Natural killer cell (primary cell): Measurements from ENCODE around the gene LRIT2. TPM values are rescaled to one million over a fixed set of nuclear protein-coding genes. Genes with fewer than 3 reads are reported as not detected.

Experiments
- ATAC-seq, 3 donors: fragments of 150-1000 bp in 2 of 3; fragments of 200-7000 bp in 1 of 3; cut with Tn5 transposase; 1 replicate in 1 of 3; 2 replicates in 2 of 3; pipeline ENCODE4 v1.10.0; 2021; ENCODE audit warnings: mild to moderate bottlenecking in 2 of 3, moderate library complexity in 2 of 3
- DNase-seq, 2 donors: peaks; one replicate each; pipeline versions ENCODE4 v3.0.0 to v3.0.0-alpha.2; 2013 to 2021; ENCODE audit warnings: mixed read lengths in 1 of 2
- H3K27ac ChIP-seq: one replicate; pipeline ENCODE4 v1.5.1; 2013; ENCODE audit warnings: mild to moderate bottlenecking, low read length
- H3K27me3 ChIP-seq: one replicate; pipeline ENCODE4 v1.6.1; 2013; ENCODE audit warnings: low read length; ENCODE audit not compliant: control insufficient read depth, insufficient read depth
- H3K36me3 ChIP-seq: one replicate; pipeline ENCODE4 v1.6.1; 2013; ENCODE audit warnings: low read length; ENCODE audit not compliant: control insufficient read depth, insufficient read depth
- H3K4me1 ChIP-seq: one replicate; pipeline ENCODE4 v1.6.1; 2013; ENCODE audit warnings: low read length; ENCODE audit not compliant: control insufficient read depth, insufficient read depth
- H3K4me3 ChIP-seq: one replicate; pipeline ENCODE4 v1.5.1; 2013; ENCODE audit warnings: low read length
- H3K9me3 ChIP-seq: one replicate; pipeline ENCODE4 v1.6.1; 2013; ENCODE audit warnings: low read length; ENCODE audit not compliant: control insufficient read depth, insufficient read depth
- H3K27ac Mint-ChIP-seq, 2 donors: one replicate each; pipeline ENCODE4 v1.8.0; 2022; ENCODE audit warnings: mild to moderate bottlenecking in 2 of 2, mixed read lengths in 2 of 2, moderate library complexity in 1 of 2
- H3K27me3 Mint-ChIP-seq, 2 donors: one replicate each; pipeline ENCODE4 v1.8.0; 2022; ENCODE audit warnings: low read depth in 2 of 2, mixed read lengths in 2 of 2
- H3K36me3 Mint-ChIP-seq: one replicate; pipeline ENCODE4 v1.8.0; 2022; ENCODE audit warnings: mixed read lengths
- H3K4me1 Mint-ChIP-seq, 2 donors: one replicate each; pipeline ENCODE4 v1.8.0; 2022; ENCODE audit warnings: mixed read lengths in 2 of 2
- H3K4me3 Mint-ChIP-seq: one replicate; pipeline ENCODE4 v1.8.0; 2022; ENCODE audit warnings: mild to moderate bottlenecking, moderate library complexity, mixed read lengths
- H3K9me3 Mint-ChIP-seq, 2 donors: one replicate each; pipeline ENCODE4 v1.8.0; 2022; ENCODE audit warnings: mixed read lengths in 2 of 2
- WGBS: methylation state at CpG from one replicate; pipeline ENCODE4 v1.1.7; 2013; ENCODE audit warnings: missing lambda C conversion rate; ENCODE audit not compliant: insufficient coverage; 5-methylcytosine and 5-hydroxymethylcytosine counted together
- intact Hi-C: fragments of 100-400 bp; cut with micrococcal nuclease; formaldehyde crosslinking; loops from one replicate; pipeline ENCODE4 v1.14.2; 2022
- total RNA-seq, 4 donors: library from RNA; stranded (reverse); fragments of 120-200 nt in 1 of 4; gene quantifications; one replicate each; pipeline versions ENCODE4 v1.2.3 to v1.2.4, GENCODE V29; 2013 to 2022
- TF ChIP-seq, protein P1 (sequence below): fragments of 200-600 bp; IDR thresholded peaks from one replicate; pipeline ENCODE4 v1.8.0; 2022; ENCODE audit warnings: antibody characterized with exemption

Gene LRIT2
- total RNA-seq, 3 donors from 2014 or later (not counting 1 experiment from before 2014, with no cell fraction given) = not detected

DNA sequence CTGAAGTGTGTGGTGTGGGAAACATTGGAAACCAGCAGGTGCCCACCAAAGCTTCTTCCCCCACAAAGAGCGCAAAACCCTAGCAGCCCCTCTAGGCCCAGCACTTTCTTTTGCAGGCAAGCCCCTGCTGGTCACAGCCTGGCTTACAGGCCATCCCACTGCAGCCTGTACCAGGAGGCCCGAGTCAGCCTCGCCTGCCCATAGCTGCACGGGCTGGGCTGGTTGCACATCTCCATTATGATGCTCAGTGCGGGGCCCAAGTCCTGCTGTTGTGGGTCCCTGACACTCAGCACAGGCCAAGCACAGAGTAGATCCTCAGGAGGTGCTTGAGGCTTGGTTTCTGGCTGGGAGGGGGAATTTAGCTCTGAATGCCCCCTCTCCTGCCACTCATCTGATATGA is 23.0 kb downstream of the LRIT2 start:
- ATAC-seq = no peak
- peaks cover 0 to 12% of the 10 kb centered on the region in 2 donors for H3K4me1 Mint-ChIP-seq
- H3K27ac Mint-ChIP-seq = no peak overlapping the region

DNA sequence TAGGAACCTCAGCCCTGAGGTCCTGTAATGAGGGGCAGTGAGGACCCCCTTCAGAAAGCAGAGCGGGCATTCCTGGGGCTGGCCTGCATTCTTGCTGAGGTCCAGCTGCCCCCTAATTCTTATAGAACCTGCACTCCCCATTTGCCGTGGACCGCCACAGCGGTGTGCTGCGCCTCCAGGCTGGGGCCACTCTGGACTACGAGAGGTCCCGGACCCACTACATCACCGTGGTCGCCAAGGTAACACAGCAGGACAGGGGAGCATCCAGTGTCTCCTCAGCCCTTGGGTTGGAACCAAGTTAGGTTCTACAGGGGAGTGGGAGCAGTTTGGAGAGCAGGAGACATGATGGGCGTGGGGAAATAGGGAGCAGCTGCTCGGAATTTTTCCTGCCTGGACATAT is 23.7 kb downstream of the LRIT2 start:
- no peak overlapping the region for H3K4me3 Mint-ChIP-seq
- Histone ChIP-seq H3K4me1 (no peaks in the 10 kb centered on the region), H3K27ac (no peak overlapping the region), H3K4me3 (no peak overlapping the region), H3K27me3 (no peaks in the 10 kb centered on the region), H3K36me3 (no peaks in the 10 kb centered on the region), H3K9me3 (no peaks in the 10 kb centered on the region)
- 94% methylated on average over 11 of the region's 11 CpGs for WGBS
- DNase-seq = no peak
- ATAC-seq = no peak
- intact Hi-C loops = no loop called here
- no peaks in the 10 kb centered on the region for H3K36me3 Mint-ChIP-seq
- peaks cover 0 to 12% of the 10 kb centered on the region in 2 donors for H3K4me1 Mint-ChIP-seq
- no peaks in the 10 kb centered on the region for H3K27me3 Mint-ChIP-seq
- H3K9me3 Mint-ChIP-seq = no peaks in the 10 kb centered on the region
- TF ChIP-seq, protein P1, sequence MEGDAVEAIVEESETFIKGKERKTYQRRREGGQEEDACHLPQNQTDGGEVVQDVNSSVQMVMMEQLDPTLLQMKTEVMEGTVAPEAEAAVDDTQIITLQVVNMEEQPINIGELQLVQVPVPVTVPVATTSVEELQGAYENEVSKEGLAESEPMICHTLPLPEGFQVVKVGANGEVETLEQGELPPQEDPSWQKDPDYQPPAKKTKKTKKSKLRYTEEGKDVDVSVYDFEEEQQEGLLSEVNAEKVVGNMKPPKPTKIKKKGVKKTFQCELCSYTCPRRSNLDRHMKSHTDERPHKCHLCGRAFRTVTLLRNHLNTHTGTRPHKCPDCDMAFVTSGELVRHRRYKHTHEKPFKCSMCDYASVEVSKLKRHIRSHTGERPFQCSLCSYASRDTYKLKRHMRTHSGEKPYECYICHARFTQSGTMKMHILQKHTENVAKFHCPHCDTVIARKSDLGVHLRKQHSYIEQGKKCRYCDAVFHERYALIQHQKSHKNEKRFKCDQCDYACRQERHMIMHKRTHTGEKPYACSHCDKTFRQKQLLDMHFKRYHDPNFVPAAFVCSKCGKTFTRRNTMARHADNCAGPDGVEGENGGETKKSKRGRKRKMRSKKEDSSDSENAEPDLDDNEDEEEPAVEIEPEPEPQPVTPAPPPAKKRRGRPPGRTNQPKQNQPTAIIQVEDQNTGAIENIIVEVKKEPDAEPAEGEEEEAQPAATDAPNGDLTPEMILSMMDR = no peak
- no peak overlapping the region for H3K27ac Mint-ChIP-seq

More for the DNA sequence above, 23.0 kb downstream of the LRIT2 start:
- Mint-ChIP-seq H3K36me3 (no peaks in the 10 kb centered on the region), H3K4me3 (no peak overlapping the region), H3K9me3 (no peaks in the 10 kb centered on the region), H3K27me3 (no peaks in the 10 kb centered on the region)
- no peak overlapping the region for H3K27ac ChIP-seq
- DNase-seq = no peak
- H3K4me1 ChIP-seq = no peaks in the 10 kb centered on the region
- H3K4me3 ChIP-seq = no peak overlapping the region
- H3K36me3 ChIP-seq = no peaks in the 10 kb centered on the region
- TF ChIP-seq, protein P1 = no peak
- WGBS = 89% methylated on average over 5 of the region's 5 CpGs
- H3K27me3 ChIP-seq = no peaks in the 10 kb centered on the region
- intact Hi-C loops = no loop called here
- H3K9me3 ChIP-seq = no peaks in the 10 kb centered on the region

GRCh38 chr10:84201244-84201606 is 24.1 kb downstream of the LRIT2 start:
- Histone ChIP-seq H3K9me3 (no peaks in the 10 kb centered on the region), H3K4me3 (no peak overlapping the region), H3K27me3 (no peaks in the 10 kb centered on the region), H3K27ac (no peak overlapping the region), H3K4me1 (no peaks in the 10 kb centered on the region), H3K36me3 (no peaks in the 10 kb centered on the region)
- Mint-ChIP-seq H3K9me3 (no peaks in the 10 kb centered on the region), H3K27me3 (no peaks in the 10 kb centered on the region), H3K4me3 (no peak overlapping the region), H3K36me3 (no peaks in the 10 kb centered on the region), H3K27ac (no peak overlapping the region), H3K4me1 (peaks cover 0 to 12% of the 10 kb centered on the region in 2 donors)
- no peak for DNase-seq
- no peak for ATAC-seq
- intact Hi-C loops = no loop called here
- WGBS = 64% methylated on average over 5 of the region's 6 CpGs
- TF ChIP-seq, protein P1 = no peak

GRCh38 chr10:84200537-84201243 is 24.7 kb downstream of the LRIT2 start:
- Histone ChIP-seq H3K27me3 (no peaks in the 10 kb centered on the region), H3K4me3 (no peak overlapping the region), H3K9me3 (no peaks in the 10 kb centered on the region), H3K36me3 (no peaks in the 10 kb centered on the region), H3K4me1 (peaks cover 4% of the 10 kb centered on the region), H3K27ac (no peak overlapping the region)
- Mint-ChIP-seq H3K9me3 (no peaks in the 10 kb centered on the region), H3K36me3 (no peaks in the 10 kb centered on the region), H3K4me3 (no peak overlapping the region), H3K27ac (no peak overlapping the region), H3K27me3 (no peaks in the 10 kb centered on the region), H3K4me1 (peaks cover 0 to 10% of the 10 kb centered on the region in 2 donors)
- WGBS = 83% methylated on average over 11 of the region's 11 CpGs
- TF ChIP-seq, protein P1 = no peak
- no peak for DNase-seq
- intact Hi-C loops = no loop called here
- no peak for ATAC-seq
